ENCODE results near the gene MMS19.

Gene MMS19

GRCh38 chr10:97517778-97518300, 19.6 kb upstream of the MMS19 start:
- no peak for DNase-seq (ENCODE audit: low read depth)
- no peak overlapping the region for H3K4me3 ChIP-seq (ENCODE audit: low read length)
- TF ChIP-seq, protein P1, sequence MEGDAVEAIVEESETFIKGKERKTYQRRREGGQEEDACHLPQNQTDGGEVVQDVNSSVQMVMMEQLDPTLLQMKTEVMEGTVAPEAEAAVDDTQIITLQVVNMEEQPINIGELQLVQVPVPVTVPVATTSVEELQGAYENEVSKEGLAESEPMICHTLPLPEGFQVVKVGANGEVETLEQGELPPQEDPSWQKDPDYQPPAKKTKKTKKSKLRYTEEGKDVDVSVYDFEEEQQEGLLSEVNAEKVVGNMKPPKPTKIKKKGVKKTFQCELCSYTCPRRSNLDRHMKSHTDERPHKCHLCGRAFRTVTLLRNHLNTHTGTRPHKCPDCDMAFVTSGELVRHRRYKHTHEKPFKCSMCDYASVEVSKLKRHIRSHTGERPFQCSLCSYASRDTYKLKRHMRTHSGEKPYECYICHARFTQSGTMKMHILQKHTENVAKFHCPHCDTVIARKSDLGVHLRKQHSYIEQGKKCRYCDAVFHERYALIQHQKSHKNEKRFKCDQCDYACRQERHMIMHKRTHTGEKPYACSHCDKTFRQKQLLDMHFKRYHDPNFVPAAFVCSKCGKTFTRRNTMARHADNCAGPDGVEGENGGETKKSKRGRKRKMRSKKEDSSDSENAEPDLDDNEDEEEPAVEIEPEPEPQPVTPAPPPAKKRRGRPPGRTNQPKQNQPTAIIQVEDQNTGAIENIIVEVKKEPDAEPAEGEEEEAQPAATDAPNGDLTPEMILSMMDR (conservative IDR thresholded peaks at IDR 0.05; ENCODE audit: low read length), result no peak

DNA sequence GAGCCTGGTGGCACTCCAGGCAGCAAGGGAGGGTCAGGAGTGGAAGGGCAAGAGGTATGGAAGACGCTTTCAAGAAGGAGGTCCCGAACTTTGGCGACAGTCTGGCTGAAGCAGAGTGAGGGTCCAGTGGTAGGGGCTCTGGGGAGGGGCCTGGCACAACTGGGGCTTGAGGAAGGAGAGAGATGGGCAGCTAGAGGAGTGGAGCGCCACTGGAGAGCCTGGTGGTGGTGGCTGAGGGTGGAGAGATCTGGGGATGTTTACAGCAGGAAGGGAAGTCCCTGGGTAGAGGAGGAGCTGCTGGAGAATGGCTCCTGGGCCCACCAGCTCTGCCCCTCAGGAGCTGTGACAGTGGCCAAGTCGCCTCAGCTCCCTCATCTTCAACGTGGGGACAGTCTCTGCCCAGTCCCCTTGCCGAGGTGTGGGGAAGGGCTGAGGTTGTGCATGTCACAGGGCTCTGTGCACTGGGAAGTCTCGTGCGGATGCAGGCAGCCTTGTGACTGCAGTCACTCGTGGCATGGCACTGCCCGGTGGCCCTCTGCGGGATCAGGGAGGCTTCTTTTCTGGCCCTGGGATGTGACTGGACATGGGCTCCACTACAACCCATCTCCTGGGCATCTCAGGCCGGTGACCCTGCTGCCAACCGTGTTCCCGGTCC, 19.0 kb upstream of the MMS19 start:
- no peak for DNase-seq (ENCODE audit: low read depth)

DNA sequence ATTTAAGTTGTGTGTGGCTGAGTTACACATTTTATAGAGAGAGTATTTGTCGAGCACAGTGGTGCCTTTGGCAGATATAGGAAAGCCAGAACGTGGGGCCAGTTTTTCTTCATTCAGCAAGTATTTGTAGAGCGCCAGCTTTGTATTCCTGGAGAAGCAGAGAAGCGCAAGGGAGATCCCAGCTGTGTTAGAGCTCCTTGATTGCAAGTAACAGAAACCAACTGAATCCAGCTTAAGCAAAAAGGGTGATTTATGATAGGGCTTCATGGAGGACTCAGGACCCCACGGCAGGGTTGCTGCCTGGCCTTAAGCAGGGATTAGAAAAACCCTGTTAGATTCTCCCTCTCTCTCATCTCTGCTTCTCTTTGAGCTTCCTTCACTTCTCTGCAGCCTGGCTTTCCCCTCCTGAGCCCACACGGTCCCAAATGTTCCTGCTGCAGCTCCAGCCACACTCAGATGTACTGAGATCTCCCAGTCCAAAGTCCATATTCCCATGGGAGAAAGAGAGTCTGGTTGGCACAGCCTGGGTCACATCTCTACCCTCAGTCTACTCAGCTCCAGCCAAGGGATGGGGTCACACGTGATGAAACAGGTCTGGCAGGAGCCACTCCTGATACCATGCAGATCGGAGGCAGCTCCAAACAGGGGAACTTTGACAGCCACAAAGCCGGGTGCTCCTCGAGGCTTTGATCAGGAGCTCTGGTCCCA, 17.2 kb upstream of the MMS19 start:
- no peak for DNase-seq (ENCODE audit: low read depth)
- TF ChIP-seq, protein P1 (conservative IDR thresholded peaks at IDR 0.05; ENCODE audit: low read length), result no peak

More for the DNA sequence above, 19.0 kb upstream of the MMS19 start:
- TF ChIP-seq, protein P1 (conservative IDR thresholded peaks at IDR 0.05; ENCODE audit: low read length), result no peak
- H3K4me3 ChIP-seq (ENCODE audit: low read length), result no peak overlapping the region

GRCh38 chr10:97514344-97514743, 16.1 kb upstream of the MMS19 start:
- TF ChIP-seq, protein P1 (conservative IDR thresholded peaks at IDR 0.05; ENCODE audit: low read length), result no peak
- DNase-seq (ENCODE audit: low read depth), result no peak
- no peak overlapping the region for H3K4me3 ChIP-seq (ENCODE audit: low read length)

More for the DNA sequence above, 17.2 kb upstream of the MMS19 start:
- H3K4me3 ChIP-seq (ENCODE audit: low read length), result no peak overlapping the region

DNA sequence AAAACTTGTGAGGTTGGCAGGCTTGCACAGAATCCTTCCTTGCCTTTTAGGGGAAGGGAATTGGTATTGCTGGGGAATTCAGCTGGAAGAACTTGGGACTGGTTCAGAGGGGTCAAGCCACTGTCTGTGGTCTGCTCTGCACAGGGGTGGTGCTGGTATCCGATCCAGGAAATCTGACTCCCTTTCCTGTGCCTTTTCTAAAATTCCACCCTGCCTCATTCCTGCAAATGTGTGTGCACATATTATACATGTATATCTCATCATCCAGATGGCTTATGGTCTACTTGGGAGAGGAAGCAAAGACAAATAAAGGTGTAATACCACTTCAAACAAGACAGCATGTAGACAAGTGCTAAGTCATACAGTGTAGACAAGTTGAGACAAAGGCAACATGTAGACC, 14.8 kb upstream of the MMS19 start:
- TF ChIP-seq, protein P1 (conservative IDR thresholded peaks at IDR 0.05; ENCODE audit: low read length), result no peak
- DNase-seq (ENCODE audit: low read depth), result no peak
- no peak overlapping the region for H3K4me3 ChIP-seq (ENCODE audit: low read length)

GRCh38 chr10:97511711-97512440, 13.7 kb upstream of the MMS19 start:
- DNase-seq (ENCODE audit: low read depth), result no peak
- TF ChIP-seq, protein P1 (conservative IDR thresholded peaks at IDR 0.05; ENCODE audit: low read length), result no peak
- H3K4me3 ChIP-seq (ENCODE audit: low read length), result no peak overlapping the region
